Fibroblast of lung (primary cell): ENCODE results near the gene RYR1. TPM values are rescaled to one million over a fixed set of nuclear protein-coding genes. Genes with fewer than 3 reads are reported as not detected.

ENCODE experiments used
- DNase-seq, 2 donors: peaks; one replicate each; pipeline versions ENCODE4 v3.0.0 to v3.0.0-alpha.2; 2010; ENCODE audit warnings: low read depth in 2 of 2
- H2AFZ ChIP-seq: 2 replicates; pipeline ENCODE4 v1.5.1; 2012; ENCODE audit warnings: low read length, control low read depth, inconsistent platforms
- H3K27ac ChIP-seq: 2 replicates; pipeline ENCODE4 v1.5.1; 2011; ENCODE audit warnings: low read length, control low read depth; ENCODE audit not compliant: insufficient read depth
- H3K27me3 ChIP-seq: 2 replicates; pipeline ENCODE4 v1.5.1; 2011; ENCODE audit warnings: mild to moderate bottlenecking, low read length; ENCODE audit not compliant: control insufficient read depth, insufficient read depth
- H3K36me3 ChIP-seq: 2 replicates; pipeline ENCODE4 v1.5.1; 2011; ENCODE audit warnings: low read length; ENCODE audit not compliant: control insufficient read depth, insufficient read depth
- H3K4me1 ChIP-seq: 2 replicates; pipeline ENCODE4 v1.5.1; 2011; ENCODE audit warnings: low read length; ENCODE audit not compliant: control insufficient read depth, insufficient read depth; ENCODE audit errors: extremely low read depth
- H3K4me2 ChIP-seq: 2 replicates; pipeline ENCODE4 v1.5.1; 2011; ENCODE audit warnings: low read length, control low read depth; ENCODE audit not compliant: insufficient read depth; ENCODE audit errors: extremely low read depth
- H3K4me3 ChIP-seq, 4 experiments: fragments of 200-600 bp in 1 of 4; sonication (generic) in 1 of 4; replicated peaks in 1 of 4; 2 replicates each; pipeline ENCODE4 v1.5.1; 2011 to 2016; ENCODE audit warnings: low read length in 4 of 4, low read depth in 3 of 4, mild to moderate bottlenecking in 3 of 4, control low read depth in 2 of 4, inconsistent platforms in 1 of 4, mixed read lengths in 1 of 4; ENCODE audit not compliant: insufficient read depth in 1 of 4; ENCODE audit errors: control extremely low read depth in 1 of 4
- H3K79me2 ChIP-seq: 2 replicates; pipeline ENCODE4 v1.5.1; 2012; ENCODE audit warnings: mild to moderate bottlenecking, low read length, inconsistent platforms; ENCODE audit not compliant: control insufficient read depth, insufficient read depth
- H3K9ac ChIP-seq: 2 replicates; pipeline ENCODE4 v1.5.1; 2011; ENCODE audit warnings: mild to moderate bottlenecking, low read length, control low read depth; ENCODE audit not compliant: insufficient read depth
- H3K9me3 ChIP-seq: 2 replicates; pipeline ENCODE4 v1.5.1; 2012; ENCODE audit warnings: low read depth, low read length; ENCODE audit not compliant: control insufficient read depth, insufficient read depth
- H4K20me1 ChIP-seq: 2 replicates; pipeline ENCODE4 v1.5.1; 2011; ENCODE audit warnings: low read length; ENCODE audit not compliant: control insufficient read depth, insufficient read depth; ENCODE audit errors: extremely low read depth
- CTCF ChIP-seq, 2 donors: IDR thresholded peaks in 1 of 2; conservative IDR thresholded peaks in 1 of 2; 1 replicate in 1 of 2; 2 replicates in 1 of 2; pipeline ENCODE4 v1.5.1; 2011 to 2012; ENCODE audit warnings: low read length in 2 of 2, control low read depth in 1 of 2, inconsistent platforms in 1 of 2, low read depth in 1 of 2, mild to moderate bottlenecking in 1 of 2
- EZH2 ChIP-seq: IDR thresholded peaks from 2 replicates; pipeline ENCODE4 v1.5.1; 2012; ENCODE audit warnings: low read length, control low read depth, mild to moderate bottlenecking; ENCODE audit errors: missing control alignments
- polyA plus RNA-seq, 2 donors: library from polyadenylated mRNA; depleted of rRNA in 1 of 2; stranded (reverse) in 1 of 2; unstranded in 1 of 2; fragments of >200 nt; gene quantifications; 2 replicates each; pipeline ENCODE4 v1.2.1, GENCODE V29; 2011 to 2012; ENCODE audit warnings: missing spikeins in 1 of 2
- total RNA-seq: library from RNA; depleted of rRNA; stranded (reverse); fragments of >200 nt; gene quantifications from 2 replicates; pipeline ENCODE4 v1.2.1, GENCODE V29; 2014

Gene RYR1
- total and polyA plus RNA-seq, 2 donors (not counting 1 experiment from before 2014, with no cell fraction given) = under 0.01 TPM

GRCh38 chr19:38475176-38475575 is 41.7 kb downstream of the RYR1 start:
- no peak overlapping the region for H3K27ac ChIP-seq
- no peaks in the 10 kb centered on the region for H3K36me3 ChIP-seq

DNA sequence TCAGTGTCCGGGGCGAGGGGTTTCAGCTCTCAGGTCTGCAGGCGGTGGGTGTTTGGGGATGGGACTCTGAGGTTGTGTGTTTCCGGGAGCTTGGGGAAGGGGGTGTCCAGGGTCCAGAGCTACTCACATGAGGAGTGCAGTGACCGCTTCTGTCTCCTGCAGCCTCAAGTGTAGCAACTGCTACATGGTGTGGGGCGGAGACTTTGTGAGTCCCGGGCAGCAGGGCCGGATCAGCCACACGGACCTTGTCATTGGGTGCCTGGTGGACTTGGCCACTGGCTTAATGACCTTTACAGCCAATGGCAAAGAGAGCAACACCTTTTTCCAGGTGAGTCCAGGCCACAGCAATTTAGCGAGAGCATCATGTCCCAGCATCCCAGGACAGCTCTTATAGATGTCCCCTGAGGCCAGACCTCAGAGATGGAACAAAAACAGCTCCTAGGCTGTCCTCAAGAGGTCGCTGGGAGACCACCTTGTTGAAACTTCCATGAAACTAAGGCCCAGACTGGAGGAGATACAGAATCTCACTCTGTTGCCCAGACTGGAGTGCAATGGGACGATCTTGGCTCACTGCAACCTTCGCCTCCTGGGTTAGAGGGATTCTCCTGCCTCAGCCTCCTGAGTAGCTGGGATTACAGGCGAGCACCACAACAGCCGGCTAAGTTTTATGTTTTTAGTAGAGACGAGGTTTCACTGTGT is 44.9 kb downstream of the RYR1 start:
- no peak overlapping the region for H3K9ac ChIP-seq
- peaks cover 4% of the 10 kb centered on the region for H3K27me3 ChIP-seq
- DNase-seq = no peak
- H3K27ac ChIP-seq = no peak overlapping the region
- H3K79me2 ChIP-seq = no peaks in the 10 kb centered on the region
- H4K20me1 ChIP-seq = no peaks in the 10 kb centered on the region
- H2AFZ ChIP-seq = no peak overlapping the region
- H3K36me3 ChIP-seq = no peaks in the 10 kb centered on the region
- no peaks in the 10 kb centered on the region for H3K4me1 ChIP-seq
- no peak overlapping the region for H3K4me3 ChIP-seq
- TF ChIP-seq CTCF (conservative IDR thresholded peaks at IDR 0.05 in 1 of 2, IDR thresholded peaks at IDR 0.05 in 1 of 2; ENCODE audit: low read depth in 1 of 2, low read length in 2 of 2) = peak in 1 of 2 donors; percentile 8
- TF ChIP-seq EZH2 = no peak
- H3K9me3 ChIP-seq = no peaks in the 10 kb centered on the region
- no peak overlapping the region for H3K4me2 ChIP-seq

More at GRCh38 chr19:38475176-38475575, 41.7 kb downstream of the RYR1 start:
- TF ChIP-seq EZH2 = no peak
- no peak for TF ChIP-seq CTCF (conservative IDR thresholded peaks at IDR 0.05 in 1 of 2, IDR thresholded peaks at IDR 0.05 in 1 of 2; ENCODE audit: low read depth in 1 of 2, low read length in 2 of 2)
- no peak for DNase-seq
- Histone ChIP-seq H2AFZ (no peak overlapping the region), H3K4me2 (no peak overlapping the region), H3K79me2 (no peaks in the 10 kb centered on the region), H3K9me3 (no peaks in the 10 kb centered on the region), H4K20me1 (no peaks in the 10 kb centered on the region), H3K9ac (no peak overlapping the region), H3K27me3 (peaks cover 4% of the 10 kb centered on the region), H3K4me1 (no peaks in the 10 kb centered on the region), H3K4me3 (no peak overlapping the region)

- H4K20me1 ChIP-seq = no peaks in the 10 kb centered on the region
- H3K27me3 ChIP-seq = peaks cover 4% of the 10 kb centered on the region
- no peaks in the 10 kb centered on the region for H3K4me1 ChIP-seq
- H3K9ac ChIP-seq = no peak overlapping the region
- no peak overlapping the region for H2AFZ ChIP-seq
- DNase-seq = no peak
- TF ChIP-seq EZH2 = no peak
- no peak for TF ChIP-seq CTCF (conservative IDR thresholded peaks at IDR 0.05 in 1 of 2, IDR thresholded peaks at IDR 0.05 in 1 of 2; ENCODE audit: low read depth in 1 of 2, low read length in 2 of 2)
- H3K4me3 ChIP-seq = no peak overlapping the region
- H3K4me2 ChIP-seq = no peak overlapping the region
- H3K36me3 ChIP-seq = no peaks in the 10 kb centered on the region
- H3K27ac ChIP-seq = no peak overlapping the region
- H3K9me3 ChIP-seq = no peaks in the 10 kb centered on the region
- H3K79me2 ChIP-seq = no peaks in the 10 kb centered on the region
Measured at GRCh38 chr19:38482496-38482895, 49.0 kb downstream of the RYR1 start.
